ENCODE data around the gene MKNK1.

- TF ChIP-seq GATA2 (IDR thresholded peaks at IDR 0.05; ENCODE audit: low read depth, low read length) = no peak
- TF ChIP-seq GATA3 (IDR thresholded peaks at IDR 0.05; ENCODE audit: low read depth, low read length) = no peak
Observed at GRCh38 chr1:46532095-46532494, 72.0 kb downstream of the MKNK1 start.
